ENCODE measurements around the gene POLDIP2. TPM values are rescaled to one million over a fixed set of nuclear protein-coding genes. Genes with fewer than 3 reads are reported as not detected.
A peak's percentile ranks its signal among the peaks of the same experiment; 100 is the strongest.

POLDIP2 gene
- total and polyA plus RNA-seq, 9 of the 15 experiments (the other 6 are each of a cell fraction or from before 2014, with no cell fraction given) = 22.0 to 137 (median 104) TPM

GRCh38 chr17:28318759-28319597 is 38.3 kb downstream of the POLDIP2 start, which contains the start of gene TMEM97:
TSS of gene TMEM97 (plus strand) at chr17:28319200. CDS start at chr17:28319240, 40 bp downstream.
- DNase-seq (ENCODE audit: extremely low read depth in 1 of 4, low spot score in 3 of 4) (peak; percentile 96 to 99 (median 97)), ATAC-seq (peak; percentile 96), FAIRE-seq (peak; percentile 93)
- under 1% methylated on average over 71 of the region's 72 CpGs for WGBS (ENCODE audit: insufficient coverage, low coverage, missing lambda C conversion rate)
- Histone ChIP-seq H3K27me3 (ENCODE audit: control insufficient read depth in 2 of 2, insufficient read depth in 2 of 2, low read length in 2 of 2) (no peaks in the 10 kb centered on the region), H3K9me1 (ENCODE audit: control insufficient read depth, insufficient read depth, low read length) (no peaks in the 10 kb centered on the region), H3K4me2 (ENCODE audit: insufficient read depth, low read length) (peak within 1 kb of the TSS; percentile 93), H2AFZ (ENCODE audit: low read depth, low read length) (peak within 1 kb of the TSS; percentile 82), H3K4me3 (peak within 1 kb of the TSS; percentile 56), H3K79me2 (ENCODE audit: control insufficient read depth, insufficient read depth, low read length) (peaks cover 71% of the 10 kb centered on the region), H3K9ac (ENCODE audit: insufficient read depth in 1 of 2, low read depth in 2 of 2, low read length in 2 of 2) (peak within 1 kb of the TSS; percentile 78 to 99), H3K4me1 (replicated peaks in 1 of 2; ENCODE audit: control insufficient read depth in 2 of 2, insufficient read depth in 2 of 2, low read length in 2 of 2) (peaks cover 32 to 43% of the 10 kb centered on the region in 2 experiments), H3K9me3 (replicated peaks; ENCODE audit: control insufficient read depth, insufficient read depth, low read depth, low read length) (no peaks in the 10 kb centered on the region), H4K20me1 (replicated peaks; ENCODE audit: control insufficient read depth, insufficient read depth, low read length) (0 out of 2 replicates have a peak, but pooled peaks cover 12% of the 10 kb centered on the region), H3K27ac (ENCODE audit: extremely low read depth, low read depth, low read length) (peak within 1 kb of the TSS; percentile 81), H3K36me3 (ENCODE audit: control insufficient read depth, insufficient read depth, low read length) (peaks cover 29% of the 10 kb centered on the region)
- CTCF ChIA-PET (ENCODE audit: low intra/inter-chr PET ratio) = no interaction called here
- intact Hi-C loops (cut with micrococcal nuclease) = loop anchor here (2.0 kb wide), 1 partner anchor 16 kb away; the partner anchor contains the start of genes IFT20 and TNFAIP1
- in situ Hi-C loops (cut with MboI) = no loop called here
- no TSS peak for BruUV-seq (replicated peaks)
- POLR2A ChIA-PET = interaction anchor here (0.6 to 4.9 kb wide), 7 partner anchors 10 to 915 kb away, joined by 3 to 62 read pairs (median 3); partner anchors contain the start of genes IFT20 and TNFAIP1
- TF ChIP-seq NR2C1 (IDR thresholded peaks at IDR 0.05) (no peak), NR2C1 (tag; IDR thresholded peaks at IDR 0.05) (no peak), ZNF197 (CRISPR knock-in tag; IDR thresholded peaks at IDR 0.05; ENCODE audit: low read depth) (no peak), BRD9 (IDR thresholded peaks at IDR 0.05; ENCODE audit: low read depth, partially characterized antibody) (peak; percentile 72), STAT6 (CRISPR knock-in tag; IDR thresholded peaks at IDR 0.05) (peak; percentile 84; the same call in 1 of the 2 replicates), PHF20 (IDR thresholded peaks at IDR 0.05; ENCODE audit: partially characterized antibody) (peak; percentile 57), NBN (IDR thresholded peaks at IDR 0.05; ENCODE audit: low read depth) (peak; percentile 10; the same call in 1 of the 2 replicates), PRPF4 (IDR thresholded peaks at IDR 0.05; ENCODE audit: insufficient read depth, low read depth, low read length, poor library complexity, severe bottlenecking) (no peak), SMARCA5 (IDR thresholded peaks at IDR 0.05) (no peak; the same call in 1 of the 2 replicates), LEF1 (IDR thresholded peaks at IDR 0.05) (0 out of 2 replicates have a peak, but pooled peaks have one; percentile 33), CBX2 (IDR thresholded peaks at IDR 0.05; ENCODE audit: insufficient read depth, low read length, poor library complexity, severe bottlenecking) (no peak), ZNF449 (CRISPR knock-in tag; IDR thresholded peaks at IDR 0.05) (no peak), DMBX1 (CRISPR knock-in tag; IDR thresholded peaks at IDR 0.05; ENCODE audit: borderline replicate concordance) (no peak), NCOA2 (IDR thresholded peaks at IDR 0.05; ENCODE audit: partially characterized antibody in 2 of 2) (no peak), PML (IDR thresholded peaks at IDR 0.05; ENCODE audit: low read length) (0 out of 2 replicates have a peak, but pooled peaks have one; percentile 41), ZNF384 (IDR thresholded peaks at IDR 0.05; ENCODE audit: low read depth, low read length) (no peak)

Measured in K562 (cell line).